ENCODE measurements around the gene NFYB. TPM values are rescaled to one million over a fixed set of nuclear protein-coding genes. Genes with fewer than 3 reads are reported as not detected.
"Not testable (repeated sequence)": the region's sequence is repeated elsewhere in the genome, so short reads cannot be mapped to it uniquely, and the experiment has no call there.

NFYB gene
- total RNA-seq, 6 experiments from 2014 or later, result 20.0 to 33.3 (median 27.0) TPM

DNA sequence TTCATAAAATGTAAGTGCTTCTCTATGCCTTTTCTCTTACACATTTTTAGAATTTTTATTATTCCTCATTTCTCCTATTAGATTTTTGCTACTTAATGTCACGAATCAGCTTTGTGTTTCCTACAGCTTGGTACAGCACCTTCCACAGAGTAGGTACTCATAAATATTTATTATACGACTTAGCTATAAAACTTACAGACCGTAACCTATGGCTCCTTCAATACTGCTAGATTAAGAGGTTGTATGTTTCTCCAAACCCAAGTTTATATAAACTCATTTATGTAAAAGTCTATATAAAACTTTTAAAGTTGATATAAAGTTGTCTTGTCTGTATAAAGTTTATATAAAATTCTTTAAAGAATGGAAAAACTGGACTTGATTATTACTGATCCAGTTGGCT is 11.5 kb downstream of the NFYB start:
- H3K36me3 Mint-ChIP-seq (ENCODE audit: low read depth), result peaks cover 48% of the 10 kb centered on the region
- H3K27me3 Mint-ChIP-seq (ENCODE audit: insufficient read depth), result no peaks in the 10 kb centered on the region
- no peak overlapping the region for H3K4me3 Mint-ChIP-seq
- DNase-seq, result no peak
- TF ChIP-seq, protein P1, sequence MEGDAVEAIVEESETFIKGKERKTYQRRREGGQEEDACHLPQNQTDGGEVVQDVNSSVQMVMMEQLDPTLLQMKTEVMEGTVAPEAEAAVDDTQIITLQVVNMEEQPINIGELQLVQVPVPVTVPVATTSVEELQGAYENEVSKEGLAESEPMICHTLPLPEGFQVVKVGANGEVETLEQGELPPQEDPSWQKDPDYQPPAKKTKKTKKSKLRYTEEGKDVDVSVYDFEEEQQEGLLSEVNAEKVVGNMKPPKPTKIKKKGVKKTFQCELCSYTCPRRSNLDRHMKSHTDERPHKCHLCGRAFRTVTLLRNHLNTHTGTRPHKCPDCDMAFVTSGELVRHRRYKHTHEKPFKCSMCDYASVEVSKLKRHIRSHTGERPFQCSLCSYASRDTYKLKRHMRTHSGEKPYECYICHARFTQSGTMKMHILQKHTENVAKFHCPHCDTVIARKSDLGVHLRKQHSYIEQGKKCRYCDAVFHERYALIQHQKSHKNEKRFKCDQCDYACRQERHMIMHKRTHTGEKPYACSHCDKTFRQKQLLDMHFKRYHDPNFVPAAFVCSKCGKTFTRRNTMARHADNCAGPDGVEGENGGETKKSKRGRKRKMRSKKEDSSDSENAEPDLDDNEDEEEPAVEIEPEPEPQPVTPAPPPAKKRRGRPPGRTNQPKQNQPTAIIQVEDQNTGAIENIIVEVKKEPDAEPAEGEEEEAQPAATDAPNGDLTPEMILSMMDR (IDR thresholded peaks at IDR 0.05), result no peak
- peaks cover 30% of the 10 kb centered on the region for H3K4me1 Mint-ChIP-seq (ENCODE audit: low read depth)
- peak overlapping the region; percentile 10; the same call in 1 of the 2 replicates for H3K27ac Mint-ChIP-seq
- H3K9me3 Mint-ChIP-seq, result no peaks in the 10 kb centered on the region

DNA sequence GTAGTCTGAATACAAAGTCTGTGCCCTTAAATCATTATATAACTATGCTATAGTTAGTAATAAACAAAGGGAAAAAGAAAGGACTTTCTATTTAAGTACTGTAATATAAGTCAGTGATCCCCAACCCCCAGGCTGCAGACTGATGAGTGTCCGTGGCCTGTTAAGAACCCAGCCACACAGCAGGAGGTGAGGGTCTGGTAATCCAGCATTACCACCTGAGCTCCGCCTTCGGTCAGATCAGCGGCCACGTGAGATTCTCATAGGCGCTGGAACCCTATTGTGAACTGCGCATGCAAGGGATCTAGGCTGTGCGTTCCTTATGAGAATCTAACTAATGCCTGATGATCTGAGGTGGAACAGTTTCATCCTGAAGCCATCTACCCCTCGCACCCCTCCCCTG is 15.7 kb downstream of the NFYB start:
- Mint-ChIP-seq H3K9me3 (no peaks in the 10 kb centered on the region), H3K4me1 (ENCODE audit: low read depth) (peaks cover 56% of the 10 kb centered on the region), H3K27me3 (ENCODE audit: insufficient read depth) (no peaks in the 10 kb centered on the region), H3K27ac (no peak overlapping the region), H3K36me3 (ENCODE audit: low read depth) (peaks cover 50% of the 10 kb centered on the region), H3K4me3 (no peak overlapping the region)
- DNase-seq, result no peak
- TF ChIP-seq, protein P1 (IDR thresholded peaks at IDR 0.05), result no peak

DNA sequence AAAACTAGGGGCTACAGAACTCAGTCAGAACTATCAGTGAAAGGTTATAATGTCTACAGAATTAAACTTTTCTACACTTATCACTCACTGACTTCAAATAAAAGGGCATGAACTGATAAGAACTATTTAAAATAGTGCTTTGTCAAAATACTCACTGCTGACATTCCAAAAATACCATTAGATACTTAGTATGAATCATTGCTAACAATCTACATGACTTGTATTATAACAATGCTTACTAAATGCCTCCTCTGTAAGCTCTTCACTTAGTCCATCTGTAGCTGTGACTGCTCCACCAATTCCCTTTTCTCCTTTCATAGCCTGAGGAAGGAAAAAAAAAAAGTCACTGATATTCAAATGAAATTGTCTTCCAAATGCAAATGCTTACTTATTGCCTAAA is 17.0 kb downstream of the NFYB start:
- Mint-ChIP-seq H3K4me3 (peak overlapping the region; percentile 71), H3K27ac (peak overlapping the region; percentile 49), H3K9me3 (no peaks in the 10 kb centered on the region), H3K36me3 (ENCODE audit: low read depth) (peaks cover 43% of the 10 kb centered on the region), H3K4me1 (ENCODE audit: low read depth) (peaks cover 57% of the 10 kb centered on the region), H3K27me3 (ENCODE audit: insufficient read depth) (no peaks in the 10 kb centered on the region)
- peak; percentile 77 for DNase-seq
- TF ChIP-seq, protein P1 (IDR thresholded peaks at IDR 0.05), result no peak

DNA sequence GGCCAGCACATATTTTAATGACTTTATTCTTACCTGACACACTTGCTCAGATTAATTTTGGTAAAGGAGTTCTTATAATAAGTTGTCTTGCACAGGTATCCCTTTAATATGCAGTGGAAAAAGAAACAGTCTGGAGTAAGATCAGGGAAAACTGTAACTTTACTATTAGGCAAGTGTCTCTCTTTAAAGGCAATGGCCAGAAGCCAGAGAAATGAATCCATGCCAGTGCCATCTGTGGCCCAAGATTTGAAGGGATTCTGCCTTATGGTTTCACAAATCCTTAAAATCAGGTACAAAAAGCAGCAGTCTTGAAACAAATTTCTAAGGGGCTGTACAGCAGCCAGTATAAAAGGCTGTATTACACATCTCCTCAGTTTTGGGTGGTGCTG is 22.4 kb downstream of the NFYB start:
- DNase-seq, result no peak
- Mint-ChIP-seq H3K27me3 (ENCODE audit: insufficient read depth) (no peaks in the 10 kb centered on the region), H3K27ac (peak overlapping the region; percentile 38; the same call in 1 of the 2 replicates), H3K9me3 (no peaks in the 10 kb centered on the region), H3K4me3 (no peak overlapping the region), H3K4me1 (ENCODE audit: low read depth) (peaks cover 37% of the 10 kb centered on the region), H3K36me3 (ENCODE audit: low read depth) (peaks cover 30% of the 10 kb centered on the region)
- TF ChIP-seq, protein P1 (IDR thresholded peaks at IDR 0.05), result no peak

DNA sequence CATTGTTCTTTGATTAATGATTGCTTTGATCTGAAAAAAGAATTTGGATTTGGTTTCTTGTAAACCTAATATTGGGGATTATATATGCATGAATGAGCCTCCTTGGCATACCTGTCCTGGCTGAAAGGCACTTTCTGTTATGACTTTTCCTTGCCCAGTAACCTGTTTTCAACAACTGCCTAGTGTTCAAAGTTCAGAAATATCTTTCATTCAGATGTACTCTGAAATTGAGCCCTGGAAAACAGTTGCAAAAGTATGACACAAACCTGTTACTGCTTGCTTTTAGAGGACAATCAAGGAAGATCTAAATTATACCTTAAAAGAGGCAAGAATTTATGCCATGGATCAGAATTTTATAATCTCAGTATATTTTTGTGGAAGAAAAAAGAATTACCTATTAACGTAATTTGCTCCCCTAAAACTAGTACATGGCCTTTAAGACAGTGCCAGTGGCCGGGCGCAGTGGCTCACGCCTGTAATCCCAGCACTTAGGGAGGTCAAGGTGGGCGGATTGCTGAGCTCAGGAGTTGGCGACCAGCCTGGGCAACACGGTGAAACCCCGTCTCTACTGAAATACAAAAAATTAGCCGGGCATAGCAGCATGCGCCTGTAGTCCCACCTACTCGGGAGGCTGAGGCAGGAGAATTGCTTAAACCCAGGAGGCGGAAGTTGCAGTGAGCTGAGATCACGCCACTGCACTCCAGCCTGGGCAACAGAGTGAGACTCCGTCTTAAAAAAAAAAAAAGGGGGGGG is 23.0 kb downstream of the NFYB start:
- not testable (repeated sequence) for H3K9me3 Mint-ChIP-seq; H3K27me3 Mint-ChIP-seq (ENCODE audit: insufficient read depth); H3K4me3 Mint-ChIP-seq; DNase-seq; H3K27ac Mint-ChIP-seq
- H3K4me1 Mint-ChIP-seq (ENCODE audit: low read depth), result peaks cover 31% of the 10 kb centered on the region
- H3K36me3 Mint-ChIP-seq (ENCODE audit: low read depth), result peaks cover 25% of the 10 kb centered on the region

DNA sequence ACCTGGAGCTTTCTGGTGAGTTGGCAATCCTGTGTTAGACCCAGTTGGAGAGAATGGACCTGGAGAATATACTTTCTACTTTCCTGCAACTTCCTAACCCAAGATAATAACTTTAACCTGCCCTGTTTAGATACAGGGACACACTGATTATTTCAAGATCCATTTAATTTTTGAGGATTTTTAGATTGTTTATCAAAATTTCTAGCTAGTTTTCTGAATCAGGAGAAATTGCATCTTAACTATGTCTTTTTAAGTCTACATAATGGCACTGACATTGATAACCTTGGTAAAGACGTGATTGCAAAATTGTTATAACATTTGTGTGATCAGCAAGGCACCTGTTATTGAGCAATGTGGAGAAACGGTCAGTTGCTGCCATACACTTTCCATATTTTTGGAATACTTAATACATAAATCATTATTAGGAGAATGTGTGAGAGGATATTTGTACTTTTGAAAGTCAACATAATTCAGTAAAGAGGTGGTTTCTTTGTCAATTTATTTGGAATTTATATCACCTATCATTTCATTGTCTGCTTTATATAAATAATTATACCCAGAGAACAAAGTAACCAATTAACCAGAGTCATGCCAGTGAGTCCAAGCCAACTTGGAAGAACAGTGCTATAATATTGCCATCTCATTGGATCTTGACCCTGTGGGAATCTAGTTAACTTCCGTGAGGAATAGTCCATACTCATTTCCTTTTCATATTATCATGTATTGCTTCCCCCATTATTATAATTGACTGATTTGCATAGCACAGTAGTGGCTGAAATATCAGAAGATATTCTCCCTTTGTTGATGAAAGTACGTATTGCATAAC is 28.4 kb downstream of the NFYB start:
- H3K27ac Mint-ChIP-seq, result peak overlapping the region; percentile 29
- no peak overlapping the region for H3K4me3 Mint-ChIP-seq
- TF ChIP-seq, protein P1 (IDR thresholded peaks at IDR 0.05), result peak; percentile 57
- H3K4me1 Mint-ChIP-seq (ENCODE audit: low read depth), result peaks cover 30% of the 10 kb centered on the region
- no peak for DNase-seq
- H3K9me3 Mint-ChIP-seq, result no peaks in the 10 kb centered on the region
- H3K36me3 Mint-ChIP-seq (ENCODE audit: low read depth), result peaks cover 10% of the 10 kb centered on the region
- no peaks in the 10 kb centered on the region for H3K27me3 Mint-ChIP-seq (ENCODE audit: insufficient read depth)

Data from HFFc6 (cell line).